Measurements from ENCODE around the gene CCSER1.
"Not testable (repeated sequence)": the region's sequence is repeated elsewhere in the genome, so short reads cannot be mapped to it uniquely, and the experiment has no call there.

Gene CCSER1

DNA sequence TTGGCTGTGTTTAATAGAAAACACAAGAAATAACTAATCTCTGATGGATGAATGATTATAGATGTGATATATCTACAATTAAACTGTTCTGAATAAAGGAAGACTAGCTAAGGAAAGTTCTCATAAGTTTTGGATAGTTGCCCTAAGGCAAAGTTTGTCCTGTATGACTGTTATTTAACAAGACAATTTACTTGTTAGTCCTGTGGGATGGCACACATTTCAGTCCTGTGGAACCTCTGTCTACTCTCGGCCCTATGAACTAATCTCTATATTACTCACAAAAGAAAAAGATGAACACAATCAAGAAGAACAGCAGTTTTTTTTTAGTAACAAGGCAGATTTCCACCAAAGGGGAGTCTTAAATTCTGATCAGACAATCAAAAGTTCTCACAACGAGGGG, 314.6 kb downstream of the CCSER1 start:
- DNase-seq, result no peak

- no peak for DNase-seq
Measured at GRCh38 chr4:90442619-90443018, 315.4 kb downstream of the CCSER1 start.

DNA sequence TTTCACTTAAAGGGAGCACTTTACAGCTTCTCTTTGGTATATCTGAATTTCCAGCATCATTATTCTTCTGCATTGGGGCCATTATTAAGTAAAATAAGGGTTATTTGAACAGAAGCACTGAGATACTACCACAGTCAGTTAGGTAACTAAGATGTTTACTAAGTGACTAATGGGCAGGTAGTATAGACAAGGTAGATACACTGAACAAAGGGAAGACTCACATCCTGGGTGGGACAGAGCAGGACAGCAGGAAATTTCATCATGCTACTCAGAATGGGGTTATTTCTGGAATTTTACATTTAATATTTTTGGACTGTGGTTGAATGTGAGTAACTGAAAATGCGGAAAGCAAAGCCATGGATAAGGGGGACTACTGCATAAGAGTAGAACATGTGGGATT, 316.0 kb downstream of the CCSER1 start:
- DNase-seq, result no peak

DNA sequence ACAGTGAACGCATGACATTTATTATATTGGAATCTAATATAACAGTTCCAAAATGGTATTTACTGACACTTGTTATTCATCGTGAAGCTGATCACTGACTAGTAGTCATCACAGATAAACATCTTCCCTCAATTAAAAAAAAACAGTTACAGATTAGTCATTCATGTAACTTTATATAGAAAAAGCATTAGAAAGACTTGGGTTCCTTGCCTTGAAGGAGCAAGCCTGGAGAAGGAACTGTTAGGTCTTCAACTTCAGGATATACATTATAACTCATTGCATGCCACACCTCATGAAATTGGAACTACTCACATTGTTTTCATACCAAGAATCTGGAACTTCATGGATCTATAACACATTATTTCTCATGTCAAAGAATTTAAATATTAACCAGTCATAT, 317.7 kb downstream of the CCSER1 start:
- DNase-seq, result no peak

GRCh38 chr4:90445380-90445779, 318.2 kb downstream of the CCSER1 start:
- no peak for DNase-seq

- DNase-seq, result no peak
Measured at GRCh38 chr4:90449626-90450025, 322.4 kb downstream of the CCSER1 start.

DNA sequence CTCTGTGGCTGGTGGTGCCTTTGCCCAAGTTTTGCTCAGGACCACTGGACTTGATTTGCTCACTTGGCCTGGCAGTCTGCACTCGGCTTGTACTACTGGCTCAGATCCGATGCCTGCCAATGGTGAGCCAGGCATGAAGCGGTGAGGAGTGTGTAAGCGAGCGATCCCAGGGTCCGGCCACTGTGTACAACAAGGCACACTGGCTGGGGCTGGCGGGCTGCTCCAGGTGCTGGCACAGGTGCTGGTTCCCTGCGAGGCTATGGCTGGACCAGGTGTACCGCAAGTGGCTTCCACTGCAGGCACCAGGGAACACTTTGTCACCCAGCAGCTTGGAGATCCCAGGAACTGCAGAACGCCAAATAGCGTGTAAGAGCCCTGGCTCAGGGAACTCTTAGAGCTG, 329.7 kb downstream of the CCSER1 start:
- DNase-seq, result no peak

- DNase-seq, result no peak
Measured at GRCh38 chr4:90457817-90458216, 330.6 kb downstream of the CCSER1 start.

- no peak for DNase-seq
Measured at GRCh38 chr4:90458576-90458975, 331.4 kb downstream of the CCSER1 start.

DNA sequence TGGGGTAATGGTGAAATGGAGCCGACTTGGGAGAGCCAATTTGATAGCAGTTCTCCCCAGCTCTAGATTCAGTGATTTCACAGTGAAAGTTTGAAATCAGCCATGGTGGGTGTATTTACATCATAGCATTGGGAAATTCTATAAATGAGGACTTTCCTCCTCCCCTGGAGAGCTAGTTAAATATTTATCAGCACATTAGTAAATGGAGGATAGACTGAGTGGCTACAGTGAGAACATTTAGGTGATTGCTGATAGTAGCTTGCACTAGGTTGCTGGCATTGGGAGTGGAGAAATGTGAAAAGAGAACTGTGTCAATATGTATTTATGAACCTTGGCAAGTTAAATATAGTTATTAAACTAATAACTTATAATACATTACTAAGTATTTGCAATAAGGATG, 347.3 kb downstream of the CCSER1 start:
- no peak for DNase-seq

- DNase-seq, result no peak
Measured at GRCh38 chr4:90476019-90476418, 348.8 kb downstream of the CCSER1 start.

DNA sequence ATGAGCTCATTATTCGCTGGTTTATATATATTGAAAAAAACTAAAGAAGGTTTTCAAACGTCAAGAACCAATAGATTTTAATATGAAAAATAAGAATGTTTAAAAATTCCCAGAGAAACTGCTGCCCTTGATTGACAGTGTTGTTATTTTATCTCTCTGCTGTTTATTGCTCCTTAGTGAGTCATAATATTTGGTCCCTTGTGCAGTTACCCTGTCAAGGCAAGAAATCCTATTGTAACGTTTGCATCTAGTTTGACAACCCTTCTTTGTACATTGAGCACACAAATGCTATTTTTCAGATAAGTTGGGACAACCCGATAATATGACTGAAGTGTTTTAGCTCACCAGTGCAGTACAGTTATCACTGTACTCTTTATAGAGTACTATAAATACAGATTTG, 349.4 kb downstream of the CCSER1 start:
- no peak for DNase-seq

DNA sequence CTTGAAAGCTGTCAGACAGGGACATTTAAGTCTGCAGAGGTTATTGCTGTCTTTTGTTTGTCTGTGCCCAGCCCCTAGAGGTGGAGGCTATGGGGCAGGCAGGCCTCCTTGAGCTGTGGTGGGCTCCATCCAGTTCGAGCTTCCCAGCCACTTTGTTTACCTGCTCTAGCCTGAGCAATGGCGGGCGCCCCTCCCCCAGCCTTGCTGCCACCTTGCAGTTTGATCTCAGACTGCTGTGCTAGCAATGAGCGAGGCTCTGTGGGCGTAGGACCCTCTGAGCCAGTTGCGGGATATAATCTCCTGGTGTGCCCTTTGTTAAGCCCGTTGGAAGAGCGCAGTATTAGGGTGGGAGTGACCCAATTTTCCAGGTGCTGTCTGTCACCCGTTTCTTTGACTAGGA, 357.7 kb downstream of the CCSER1 start:
- DNase-seq, result not testable (repeated sequence)

- no peak for DNase-seq
Measured at GRCh38 chr4:90486346-90486745, 359.2 kb downstream of the CCSER1 start.

DNA sequence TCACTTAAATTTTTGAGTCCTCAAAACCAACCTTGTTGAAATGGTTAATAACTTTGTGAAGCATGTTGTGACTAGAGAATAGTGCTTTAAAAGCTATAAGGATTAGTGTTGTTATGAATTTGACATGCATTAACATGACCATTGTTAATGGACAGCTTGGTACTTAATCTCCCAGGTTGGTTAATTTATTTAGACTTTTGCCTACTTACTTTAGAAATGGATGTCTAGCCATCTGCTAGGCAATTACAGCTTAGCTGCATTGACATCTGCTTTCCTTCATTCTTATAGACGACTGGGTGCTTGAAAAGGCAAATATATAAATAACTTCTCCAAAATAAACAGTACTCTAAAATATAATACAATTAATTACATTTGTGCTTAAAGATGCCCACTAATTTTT, 368.0 kb downstream of the CCSER1 start:
- DNase-seq, result no peak

DNA sequence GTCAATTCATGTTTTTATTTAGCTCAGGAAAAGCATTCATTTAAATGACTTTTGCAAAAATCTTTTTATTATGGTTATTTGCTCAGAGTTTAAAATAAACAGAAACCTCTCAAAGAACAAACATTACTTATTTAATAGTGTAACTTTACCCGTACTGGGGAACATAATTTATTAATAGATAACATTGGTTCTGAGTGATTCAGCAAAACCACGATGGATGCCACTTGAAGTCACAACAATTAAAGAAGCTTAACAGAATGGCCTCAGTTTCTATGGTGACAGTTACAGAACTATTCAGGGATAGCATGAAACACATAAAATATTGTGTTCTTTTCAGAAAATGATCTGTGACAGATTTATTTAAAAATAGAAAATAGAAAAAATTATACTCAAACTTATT, 368.7 kb downstream of the CCSER1 start:
- no peak for DNase-seq

- DNase-seq, result no peak
Measured at GRCh38 chr4:90498175-90498574, 371.0 kb downstream of the CCSER1 start.

GRCh38 chr4:90503677-90504076, 376.5 kb downstream of the CCSER1 start:
- no peak for DNase-seq

DNA sequence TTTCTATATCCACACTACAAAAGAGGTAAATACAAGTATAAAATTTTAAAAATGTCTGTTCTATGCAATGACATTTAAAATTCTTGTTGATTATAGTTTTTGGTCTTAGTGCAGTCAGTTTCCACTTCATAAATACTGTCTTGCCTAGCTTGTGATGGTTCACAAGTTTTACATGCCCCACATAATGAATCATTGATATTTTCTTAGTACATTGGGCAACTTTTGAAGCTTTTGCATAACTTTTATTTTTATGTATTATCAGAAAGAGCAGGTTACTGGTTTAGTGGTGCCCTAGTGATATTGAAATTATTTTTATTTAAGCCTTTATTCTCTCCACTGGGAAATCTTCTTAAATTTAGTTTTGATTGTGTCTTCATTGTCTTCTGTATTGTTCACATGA, 388.0 kb downstream of the CCSER1 start:
- DNase-seq, result no peak

DNA sequence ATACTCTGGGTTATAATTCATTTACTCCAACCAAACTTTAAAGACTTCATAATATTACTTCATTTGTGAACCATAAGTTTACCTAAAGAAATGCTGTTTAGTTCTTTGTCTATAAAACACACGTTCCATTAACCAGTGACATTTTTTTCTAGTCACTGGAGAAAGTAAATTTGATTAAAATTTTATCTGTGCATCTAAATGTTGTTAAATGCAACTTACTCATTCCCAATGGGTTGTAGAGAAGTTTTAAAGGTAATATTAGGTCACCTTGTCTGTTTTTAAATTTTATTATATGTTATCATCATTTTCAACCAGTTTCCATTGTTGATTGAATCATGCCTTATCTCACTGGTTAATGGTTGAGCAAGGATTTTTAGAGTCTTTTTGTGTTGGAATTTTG, 401.4 kb downstream of the CCSER1 start:
- no peak for DNase-seq

- DNase-seq, result no peak
Measured at GRCh38 chr4:90536408-90536807, 409.2 kb downstream of the CCSER1 start.

DNA sequence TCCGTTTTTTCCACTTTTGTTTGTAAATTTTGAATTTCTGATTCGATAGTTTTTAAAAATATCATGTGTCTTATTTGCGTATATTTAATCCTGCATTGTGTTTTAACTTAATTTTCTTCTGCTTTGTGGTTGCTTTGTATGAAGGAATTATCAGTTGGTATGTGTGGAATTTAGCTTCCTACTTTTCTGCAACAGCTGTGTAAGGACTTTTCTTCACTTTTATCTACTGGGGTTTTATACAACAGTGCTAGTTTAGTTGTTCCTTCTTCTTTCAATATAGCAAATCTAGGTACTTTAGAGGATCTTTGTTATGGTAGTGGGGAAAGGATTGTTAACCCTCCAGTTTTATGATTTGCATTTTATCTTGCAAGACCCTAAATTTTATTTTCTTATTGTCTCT, 410.3 kb downstream of the CCSER1 start:
- DNase-seq, result no peak

- no peak for DNase-seq
Measured at GRCh38 chr4:90540536-90540935, 413.3 kb downstream of the CCSER1 start.

GRCh38 chr4:90542216-90542615, 415.0 kb downstream of the CCSER1 start:
- DNase-seq, result no peak
